Gastrocnemius medialis (tissue), 4 donors: ENCODE data around the gene DCUN1D3.

Experiments used
- CTCF ChIP-seq, 5 experiments: fragments of 450-650 bp in 3 of 5; fragments of 200-600 bp in 2 of 5; sonication (generic) in 2 of 5; IDR thresholded peaks in 4 of 5; conservative IDR thresholded peaks in 1 of 5; 1 replicate in 4 of 5; 2 replicates in 1 of 5; pipeline ENCODE4 v1.5.1; 2016 to 2019; ENCODE audit warnings: antibody characterized with exemption in 5 of 5, mild to moderate bottlenecking in 3 of 5, moderate library complexity in 3 of 5
- POLR2A ChIP-seq, 2 donors: fragments of 450-650 bp; IDR thresholded peaks; one replicate each; pipeline ENCODE4 v1.6.1; 2017; ENCODE audit warnings: antibody characterized with exemption in 2 of 2, mild to moderate bottlenecking in 2 of 2, moderate library complexity in 2 of 2

DNA sequence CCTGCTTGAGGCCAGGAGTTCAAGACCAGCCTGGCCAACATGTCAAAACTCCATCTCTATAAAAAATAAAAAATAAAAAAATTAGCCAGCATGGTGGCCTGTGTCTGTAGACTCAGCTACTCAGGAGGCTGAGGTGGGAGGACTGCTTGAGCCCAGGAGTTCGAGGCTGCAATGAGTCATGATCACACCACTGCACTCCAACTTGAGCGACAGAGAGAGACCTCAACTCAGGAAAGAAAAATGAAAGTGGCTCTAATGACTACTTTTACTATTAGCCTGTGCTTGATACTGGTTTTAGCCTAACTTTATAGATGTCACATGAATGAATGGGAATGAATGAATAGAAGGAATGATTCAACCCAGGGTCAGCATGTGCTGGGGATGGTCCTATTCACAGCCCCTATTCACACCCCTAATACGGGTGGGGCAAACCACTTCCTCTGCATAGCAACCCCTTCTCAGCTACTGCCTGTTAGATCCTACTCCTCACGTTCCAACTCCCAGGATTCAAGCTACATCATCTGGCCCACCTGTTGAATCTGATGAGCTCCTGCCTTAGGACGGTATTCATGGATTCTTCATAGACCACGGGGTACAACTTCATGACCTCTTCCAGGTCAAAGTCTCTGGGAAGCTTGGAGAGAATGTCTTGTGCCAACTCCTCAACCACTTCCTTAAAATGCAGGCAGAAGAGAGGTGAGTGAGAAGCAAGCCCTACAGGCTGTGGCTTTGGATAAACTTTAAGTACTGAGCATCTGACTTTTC lies 40.9 kb upstream of the DCUN1D3 start:
- TF ChIP-seq CTCF (IDR thresholded peaks at IDR 0.05 in 4 of 5, conservative IDR thresholded peaks at IDR 0.05 in 1 of 5): no peak
- no peak for TF ChIP-seq POLR2A (IDR thresholded peaks at IDR 0.05)
